Colon (tissue), 2 donors: Measurements from ENCODE around the gene BRINP1.

Source experiments
- FAIRE-seq: peaks from 2 replicates; lab custom pipeline; 2012; peaks lifted over from hg19 to GRCh38; lab: Jason Lieb, UNC
- donor health status: control.
- donor health status: control.

Gene BRINP1

DNA sequence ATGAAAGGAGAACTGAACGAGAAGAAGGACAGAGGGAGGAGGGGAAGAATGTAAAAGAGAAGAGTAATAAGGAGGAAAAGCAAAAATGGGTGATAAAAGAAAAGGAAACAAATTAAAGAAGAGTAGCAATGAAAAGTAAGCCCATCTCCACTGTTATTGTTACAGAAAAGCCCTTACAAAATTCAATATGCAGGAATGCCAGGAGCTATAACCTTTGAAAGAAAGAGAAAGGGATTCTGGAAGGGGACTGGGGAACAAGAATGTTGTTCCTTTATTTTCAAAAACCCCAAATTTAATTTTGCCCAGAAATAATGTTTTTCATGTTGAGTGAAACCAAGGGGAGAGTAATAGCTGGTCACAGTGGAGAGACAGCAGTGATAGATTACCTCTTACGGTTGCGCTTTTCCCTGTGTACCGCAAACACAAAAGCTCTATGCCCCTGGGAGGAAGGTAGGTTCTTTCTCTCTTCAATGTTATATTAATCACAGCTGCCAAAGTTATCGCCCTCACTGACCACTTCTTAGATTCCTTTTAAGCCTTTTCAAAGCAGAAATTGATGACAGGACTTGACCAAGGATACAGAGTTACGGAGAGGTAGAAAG is 86.7 kb downstream of the BRINP1 start:
- no peak for FAIRE-seq

DNA sequence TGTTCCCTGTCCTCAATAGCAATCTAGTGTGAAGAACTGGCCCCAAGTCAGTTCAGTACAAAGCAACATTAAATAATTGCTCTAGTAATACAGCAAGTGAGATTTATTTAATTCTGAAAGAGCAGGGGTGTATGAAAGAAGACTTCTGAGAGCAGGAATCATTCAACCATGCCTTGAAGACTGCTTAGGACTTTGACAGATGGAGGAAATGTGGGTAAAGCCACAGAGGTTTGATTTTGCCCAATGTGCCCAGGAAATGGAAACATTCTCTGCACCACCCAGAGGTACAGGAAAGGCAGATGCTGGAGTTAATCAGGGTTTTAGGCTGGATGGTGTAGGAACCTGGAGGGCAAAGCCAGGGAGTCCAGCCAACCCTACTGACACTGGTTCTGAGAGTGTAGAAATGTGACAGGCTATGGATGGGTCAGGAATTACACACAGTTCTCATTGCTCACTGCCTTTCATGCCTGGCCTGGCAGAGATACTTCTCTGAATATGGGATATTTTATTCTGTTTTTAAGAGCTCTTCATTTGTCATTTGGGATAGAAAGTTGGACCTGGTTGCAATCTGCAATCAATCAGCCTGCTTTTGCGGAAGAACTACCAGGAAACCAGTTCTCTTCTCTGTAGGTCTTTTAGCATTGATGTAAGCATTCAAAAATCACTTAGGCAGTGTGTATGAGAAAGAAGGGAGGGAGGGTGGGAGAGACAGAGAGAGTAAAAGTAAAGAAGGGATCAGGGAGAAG is 88.3 kb downstream of the BRINP1 start:
- FAIRE-seq: no peak

GRCh38 chr9:119278171-119278570 is 91.1 kb downstream of the BRINP1 start:
- FAIRE-seq: no peak

DNA sequence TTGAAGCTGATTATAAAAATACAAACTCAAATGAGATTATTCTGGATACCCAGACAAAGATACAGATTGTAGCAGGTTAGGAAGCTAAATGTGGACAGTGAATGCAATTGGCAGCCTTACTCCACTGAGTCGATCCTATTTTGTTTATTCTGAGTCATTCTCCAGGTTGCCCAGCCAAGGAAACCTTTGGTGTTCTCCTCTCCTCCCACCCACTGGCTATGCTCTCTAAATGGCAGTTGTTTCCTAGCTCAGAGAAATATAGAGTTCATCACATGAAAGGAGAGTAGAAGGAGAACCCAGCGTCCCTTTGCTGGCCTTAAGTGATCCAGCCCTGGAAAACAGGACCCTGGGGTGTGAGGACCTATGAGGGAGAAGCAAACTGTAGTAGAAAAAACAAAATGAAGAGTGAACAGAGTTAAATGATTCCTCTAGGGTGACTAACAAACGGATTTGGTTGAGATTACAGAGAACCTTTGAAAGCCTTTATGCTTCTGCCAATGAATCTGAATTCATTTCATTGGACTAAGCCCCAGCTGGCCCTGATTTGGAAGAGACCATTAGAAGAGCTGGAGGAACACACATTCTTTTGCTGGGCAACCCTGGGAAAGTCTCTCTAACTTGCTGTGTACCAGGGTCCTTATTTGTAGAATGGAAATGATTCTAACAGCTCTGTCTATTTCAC is 95.1 kb downstream of the BRINP1 start:
- no peak for FAIRE-seq

- FAIRE-seq: no peak
These were observed 95.8 kb downstream of the BRINP1 start for GRCh38 chr9:119273325-119273904.

GRCh38 chr9:119272500-119273211 is 96.6 kb downstream of the BRINP1 start:
- no peak for FAIRE-seq

DNA sequence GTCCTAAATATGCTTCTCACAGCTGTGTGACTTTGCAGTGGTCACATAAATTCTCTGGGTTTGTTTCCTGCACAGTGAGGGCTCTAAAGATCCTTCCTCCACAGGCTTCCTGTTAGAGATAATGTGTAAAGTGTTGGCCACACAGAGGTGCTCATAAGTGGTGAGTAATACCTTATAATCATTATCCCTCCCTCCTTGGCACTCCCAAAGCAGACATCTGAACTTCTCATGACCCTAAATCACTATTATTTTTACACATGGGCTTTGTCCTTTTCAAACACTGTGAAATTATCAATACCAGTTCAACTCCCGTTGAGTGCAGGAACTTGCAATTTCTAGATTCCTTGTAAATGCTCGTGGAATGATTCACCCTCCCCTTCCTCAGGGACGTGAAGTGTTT is 100.2 kb downstream of the BRINP1 start:
- FAIRE-seq: no peak

GRCh38 chr9:119264165-119264564 is 105.1 kb downstream of the BRINP1 start:
- no peak for FAIRE-seq

GRCh38 chr9:119257592-119257991 is 111.6 kb downstream of the BRINP1 start:
- no peak for FAIRE-seq

DNA sequence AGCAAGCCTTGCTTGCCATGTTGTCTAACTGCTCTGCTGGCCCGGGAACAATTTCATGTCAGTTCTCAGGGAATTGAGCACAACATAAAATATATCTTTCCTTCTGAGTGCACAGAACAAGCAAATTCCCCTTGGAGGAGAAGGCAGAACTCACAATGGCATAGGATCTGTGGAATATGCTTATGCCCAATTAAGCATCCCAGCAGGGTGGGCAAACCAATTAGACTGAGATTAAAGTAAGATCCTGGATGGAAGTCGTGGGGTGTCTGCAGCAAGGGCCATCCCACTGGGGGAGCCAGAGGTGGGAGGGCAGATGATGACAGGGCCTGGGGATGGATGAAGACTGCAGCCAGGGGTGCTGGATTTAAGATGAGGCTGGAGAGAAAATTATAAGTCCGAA is 114.1 kb downstream of the BRINP1 start:
- no peak for FAIRE-seq

DNA sequence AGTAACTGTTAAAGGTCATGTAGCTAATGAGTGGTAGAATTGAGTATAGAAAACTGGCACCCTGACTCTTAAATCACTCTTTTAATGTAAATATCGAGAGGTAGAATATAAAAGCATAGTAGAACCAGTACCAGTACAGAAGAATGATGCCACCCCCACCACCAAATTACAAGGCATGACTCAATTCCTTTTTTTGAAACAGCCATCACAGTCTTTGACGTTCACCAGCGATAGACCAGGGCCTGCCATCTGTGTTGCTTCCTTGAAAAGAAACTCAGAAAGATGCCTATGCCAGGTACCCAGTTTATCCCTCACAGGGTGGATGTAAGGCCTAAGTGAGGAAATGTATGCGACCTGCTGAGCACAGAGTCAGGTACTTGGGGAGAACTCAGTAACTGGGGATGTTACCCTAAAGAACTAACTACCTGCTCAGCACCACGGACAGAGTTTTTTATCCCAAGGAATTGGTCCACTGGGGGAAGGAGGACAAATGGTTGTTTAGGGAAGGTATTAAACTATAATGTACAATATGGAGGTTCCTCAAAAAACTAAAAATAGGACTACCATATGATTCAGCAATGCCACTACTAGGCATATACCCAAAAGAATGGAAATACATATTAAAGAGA is 116.5 kb downstream of the BRINP1 start:
- no peak for FAIRE-seq

GRCh38 chr9:119251936-119252335 is 117.3 kb downstream of the BRINP1 start:
- no peak for FAIRE-seq

DNA sequence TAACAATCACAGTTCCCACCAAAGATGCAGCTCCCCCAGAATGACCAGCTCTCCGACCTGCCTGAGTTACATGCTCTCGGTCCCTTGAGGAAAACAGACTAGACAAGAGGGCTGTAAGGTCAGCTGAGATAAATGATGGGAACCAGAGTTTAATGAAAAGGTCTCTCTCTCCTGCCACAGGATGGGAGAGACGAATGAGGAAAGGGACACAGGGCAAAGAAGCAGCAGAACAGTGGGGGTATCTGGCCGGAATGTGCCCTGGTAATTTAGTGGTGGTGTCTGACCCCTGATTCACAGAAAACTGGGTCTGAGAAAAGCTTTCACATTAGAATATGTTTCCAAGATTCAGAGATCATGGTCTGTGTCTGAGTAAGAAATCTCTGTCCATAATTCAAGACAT is 118.5 kb downstream of the BRINP1 start:
- FAIRE-seq: no peak

DNA sequence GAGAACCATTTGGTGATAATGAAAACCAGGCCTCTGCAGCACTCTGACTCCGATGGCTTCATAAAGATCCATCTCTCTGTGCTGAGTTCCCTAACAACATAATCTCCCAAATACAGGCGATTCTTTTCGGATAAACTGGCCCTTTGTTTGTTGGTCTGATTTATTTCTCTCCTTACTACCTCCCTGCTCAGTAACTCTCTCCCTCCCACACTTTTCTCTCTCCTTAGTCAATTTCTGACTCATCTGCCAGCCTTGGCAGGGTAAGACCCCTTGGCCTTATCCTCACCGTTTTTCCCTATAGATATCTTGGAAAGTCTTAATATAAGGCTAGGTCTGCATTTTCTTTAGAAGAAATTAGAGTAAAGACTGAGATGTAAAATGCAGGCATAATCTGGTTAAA is 128.7 kb downstream of the BRINP1 start:
- FAIRE-seq: no peak

GRCh38 chr9:119234636-119235035 is 134.6 kb downstream of the BRINP1 start:
- FAIRE-seq: no peak

GRCh38 chr9:119227422-119227821 is 141.8 kb downstream of the BRINP1 start:
- FAIRE-seq: no peak

- no peak for FAIRE-seq
These were observed 144.8 kb downstream of the BRINP1 start for GRCh38 chr9:119224431-119224830.

DNA sequence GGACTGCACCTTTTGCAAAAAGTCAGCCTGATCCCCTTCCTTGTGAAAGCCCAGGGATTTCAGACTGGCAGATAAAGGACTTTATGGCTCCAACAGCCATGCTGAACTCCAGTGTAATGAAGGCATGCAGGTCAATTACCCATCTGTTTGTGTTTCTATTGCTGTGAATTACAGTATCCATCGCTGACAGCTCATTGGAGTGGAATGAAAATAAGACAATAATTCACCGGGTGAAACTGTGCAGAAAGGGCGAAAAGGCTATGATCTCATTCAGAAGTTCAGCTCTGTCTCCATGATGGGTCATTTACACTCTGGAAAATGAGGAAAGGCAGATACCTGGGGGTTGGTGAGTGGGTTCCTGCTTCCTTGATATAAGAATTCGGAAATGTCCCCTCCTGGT is 148.0 kb downstream of the BRINP1 start:
- no peak for FAIRE-seq

DNA sequence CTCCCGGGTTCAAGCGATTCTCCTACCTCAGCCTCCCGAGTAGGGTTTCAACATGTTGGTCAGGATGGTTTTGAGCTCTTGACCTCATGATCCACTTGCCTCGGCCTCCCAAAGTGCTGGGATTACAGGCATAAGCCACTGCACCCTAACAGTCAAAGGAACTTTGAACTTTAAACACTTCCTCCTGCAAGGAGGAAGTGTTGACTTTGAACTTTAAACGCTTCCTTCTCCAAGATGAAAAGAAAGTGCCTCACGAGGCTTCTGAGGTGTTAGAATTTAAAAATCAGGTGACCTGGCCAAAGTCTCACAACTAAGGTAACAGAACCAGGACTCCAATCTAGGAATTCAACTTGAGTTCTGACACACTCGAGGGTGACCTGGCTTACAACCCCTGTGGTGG is 150.9 kb downstream of the BRINP1 start:
- FAIRE-seq: no peak

GRCh38 chr9:119216651-119217331 is 152.4 kb downstream of the BRINP1 start:
- no peak for FAIRE-seq

DNA sequence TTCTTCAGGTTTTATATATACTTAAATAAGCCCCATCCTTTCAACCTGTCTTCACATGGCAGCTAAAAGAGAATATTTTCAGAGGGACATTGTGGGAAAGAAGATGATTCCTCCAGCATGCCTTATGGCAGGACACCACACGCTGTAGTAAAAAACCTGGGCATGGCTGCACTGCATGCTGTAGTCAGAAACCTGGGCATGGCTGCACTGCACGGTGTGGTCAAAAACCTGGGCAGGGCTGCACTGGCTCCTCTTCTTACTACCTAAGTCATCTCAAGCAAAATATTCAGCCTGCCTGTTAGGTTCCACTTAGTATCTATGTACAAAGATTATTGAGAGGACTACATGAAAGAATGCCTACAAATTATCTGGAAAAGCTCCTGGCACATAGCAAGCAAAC is 153.6 kb downstream of the BRINP1 start:
- FAIRE-seq: no peak
